Measurements from ENCODE around the gene ADORA2A. TPM values are rescaled to one million over a fixed set of nuclear protein-coding genes. Genes with fewer than 3 reads are reported as not detected.

The ADORA2A gene
- total and polyA plus RNA-seq, 10 of the 15 experiments (the other 5 are each of a cell fraction or from before 2014, with no cell fraction given), result 0.69 to 31.2 (median 18.3) TPM

DNA sequence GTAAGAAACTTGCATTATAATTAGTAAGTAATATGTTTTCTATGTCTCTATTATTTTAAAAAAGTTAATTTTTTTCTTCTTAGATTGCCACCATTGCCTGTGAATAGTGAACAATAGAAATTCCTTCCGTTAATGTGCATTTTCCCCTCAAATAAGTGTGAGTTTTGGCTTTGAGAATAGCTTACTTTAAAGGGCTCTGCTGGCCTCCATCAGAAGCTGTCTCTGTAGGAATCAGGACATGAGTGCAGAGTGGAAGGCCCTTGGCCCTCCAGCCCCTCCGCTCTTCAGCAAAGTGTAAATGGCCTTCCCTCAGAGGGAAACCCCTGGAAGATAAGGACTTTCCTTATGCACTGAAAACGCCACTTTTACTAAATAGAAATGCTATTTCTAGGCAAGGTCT, 24.1 kb upstream of the ADORA2A start:
- DNase-seq (ENCODE audit: low read depth, low spot score), result no peak
- Histone ChIP-seq H4K20me1 (ENCODE audit: control insufficient read depth, insufficient read depth) (no peaks in the 10 kb centered on the region), H3K4me2 (ENCODE audit: control insufficient read depth, insufficient read depth) (no peak overlapping the region), H2AFZ (ENCODE audit: control insufficient read depth, low read depth, low read length) (no peak overlapping the region), H3K9me3 (replicated peaks; ENCODE audit: control insufficient read depth, insufficient read depth, low read length) (no peaks in the 10 kb centered on the region), H3K4me3 (no peak overlapping the region), H3K27ac (ENCODE audit: control insufficient read depth, insufficient read depth) (peak overlapping the region; percentile 38), H3K79me2 (ENCODE audit: control insufficient read depth, insufficient read depth, low read length) (peaks cover 1% of the 10 kb centered on the region), H3K4me1 (ENCODE audit: control insufficient read depth, insufficient read depth, low read length) (peaks cover 42% of the 10 kb centered on the region), H3K36me3 (ENCODE audit: control insufficient read depth in 2 of 2, insufficient read depth in 2 of 2, low read length in 1 of 2) (peaks cover 6 to 7% of the 10 kb centered on the region in 2 experiments; a peak in 3 of 4 replicates), H3K9ac (ENCODE audit: control insufficient read depth, insufficient read depth, low read length) (no peak overlapping the region), H3K27me3 (replicated peaks in 1 of 2; ENCODE audit: control insufficient read depth in 2 of 2, insufficient read depth in 2 of 2, low read length in 1 of 2) (no peaks in the 10 kb centered on the region)
- ATAC-seq, result no peak
- FAIRE-seq, result no peak
- in situ Hi-C loops (cut with MboI), result no loop called here
- intact Hi-C loops (cut with micrococcal nuclease; ENCODE audit: unreplicated experiment), result no loop called here
- WGBS (ENCODE audit: insufficient coverage, insufficient replicate concordance, low lambda C conversion rate, missing lambda C conversion rate), result 98% methylated on average over 3 of the region's 3 CpGs
- TF ChIP-seq BMI1 (IDR thresholded peaks at IDR 0.05; ENCODE audit: borderline replicate concordance), result no peak
- no peak for TF ChIP-seq HDAC2 (IDR thresholded peaks at IDR 0.05)
- TF ChIP-seq FOS (IDR thresholded peaks at IDR 0.05; ENCODE audit: borderline replicate concordance, extremely low read depth, insufficient read length), result no peak
- TF ChIP-seq ZNF384 (IDR thresholded peaks at IDR 0.05; ENCODE audit: borderline replicate concordance, low read depth, low read length), result no peak
- TF ChIP-seq, protein P1, sequence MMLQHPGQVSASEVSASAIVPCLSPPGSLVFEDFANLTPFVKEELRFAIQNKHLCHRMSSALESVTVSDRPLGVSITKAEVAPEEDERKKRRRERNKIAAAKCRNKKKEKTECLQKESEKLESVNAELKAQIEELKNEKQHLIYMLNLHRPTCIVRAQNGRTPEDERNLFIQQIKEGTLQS (IDR thresholded peaks at IDR 0.05; ENCODE audit: borderline replicate concordance, extremely low read depth, low read depth, low read length), result no peak
- TF ChIP-seq, protein P2, sequence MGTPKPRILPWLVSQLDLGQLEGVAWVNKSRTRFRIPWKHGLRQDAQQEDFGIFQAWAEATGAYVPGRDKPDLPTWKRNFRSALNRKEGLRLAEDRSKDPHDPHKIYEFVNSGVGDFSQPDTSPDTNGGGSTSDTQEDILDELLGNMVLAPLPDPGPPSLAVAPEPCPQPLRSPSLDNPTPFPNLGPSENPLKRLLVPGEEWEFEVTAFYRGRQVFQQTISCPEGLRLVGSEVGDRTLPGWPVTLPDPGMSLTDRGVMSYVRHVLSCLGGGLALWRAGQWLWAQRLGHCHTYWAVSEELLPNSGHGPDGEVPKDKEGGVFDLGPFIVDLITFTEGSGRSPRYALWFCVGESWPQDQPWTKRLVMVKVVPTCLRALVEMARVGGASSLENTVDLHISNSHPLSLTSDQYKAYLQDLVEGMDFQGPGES (IDR thresholded peaks at IDR 0.05), result no peak
- TF ChIP-seq IKZF1 (conservative IDR thresholded peaks at IDR 0.05), result no peak
- TF ChIP-seq, protein P3, sequence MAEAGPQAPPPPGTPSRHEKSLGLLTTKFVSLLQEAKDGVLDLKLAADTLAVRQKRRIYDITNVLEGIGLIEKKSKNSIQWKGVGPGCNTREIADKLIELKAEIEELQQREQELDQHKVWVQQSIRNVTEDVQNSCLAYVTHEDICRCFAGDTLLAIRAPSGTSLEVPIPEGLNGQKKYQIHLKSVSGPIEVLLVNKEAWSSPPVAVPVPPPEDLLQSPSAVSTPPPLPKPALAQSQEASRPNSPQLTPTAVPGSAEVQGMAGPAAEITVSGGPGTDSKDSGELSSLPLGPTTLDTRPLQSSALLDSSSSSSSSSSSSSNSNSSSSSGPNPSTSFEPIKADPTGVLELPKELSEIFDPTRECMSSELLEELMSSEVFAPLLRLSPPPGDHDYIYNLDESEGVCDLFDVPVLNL (IDR thresholded peaks at IDR 0.05; ENCODE audit: low read depth, low read length), result no peak
- TF ChIP-seq BRCA1 (IDR thresholded peaks at IDR 0.05; ENCODE audit: low read depth, low read length), result no peak
- no peak for TF ChIP-seq TARDBP (IDR thresholded peaks at IDR 0.05; ENCODE audit: borderline replicate concordance)
- no peak for TF ChIP-seq MYC (IDR thresholded peaks at IDR 0.05; ENCODE audit: insufficient read depth, insufficient read length, insufficient replicate concordance, low read length, severe bottlenecking)
- no peak for TF ChIP-seq CBFB (IDR thresholded peaks at IDR 0.05; ENCODE audit: low read depth)
- no peak for TF ChIP-seq TCF12 (IDR thresholded peaks at IDR 0.05; ENCODE audit: low read depth, low read length)
- TF ChIP-seq ZNF274 (IDR thresholded peaks at IDR 0.05; ENCODE audit: insufficient read depth, insufficient read length), result no peak
- TF ChIP-seq SMAD1 (IDR thresholded peaks at IDR 0.05; ENCODE audit: low read depth, partially characterized antibody), result no peak
- BruUV-seq (replicated peaks), result no TSS peak
- ChIA-PET CTCF (interaction anchor here (0.8 to 1.6 kb wide), 6 partner anchors 9 to 122 kb away, joined by 3 to 5 read pairs (median 4); no protein-coding TSS in a partner anchor), SMC1A (ENCODE audit: uncharacterized antibody, unreplicated experiment) (interaction anchor here (1.0 to 2.8 kb wide), 10 partner anchors 10 to 104 kb away, joined by 3 to 8 read pairs (median 4); no protein-coding TSS in a partner anchor), POLR2A (interaction anchor here (1.6 kb wide), 1 partner anchor 32 kb away, joined by 7 read pairs; no protein-coding TSS in a partner anchor), RAD21 (ENCODE audit: unreplicated experiment) (interaction anchor here (1.0 to 3.1 kb wide), 4 partner anchors 21 to 99 kb away, joined by 4 to 13 read pairs (median 6); partner anchors contain the start of gene ADORA2A)
